SIG-M5 (cell line): ENCODE measurements around the gene MTMR11.
A peak's percentile ranks its signal among the peaks of the same experiment; 100 is the strongest.
"Not testable (repeated sequence)": the region's sequence is repeated elsewhere in the genome, so short reads cannot be mapped to it uniquely, and the experiment has no call there.

Source experiments
- DNase-seq: peaks from one replicate; lab custom pipeline; 2025; lab: John Stamatoyannopoulos, UW

Gene MTMR11

GRCh38 chr1:149896575-149896974, 40.1 kb downstream of the MTMR11 start:
- DNase-seq, result no peak

- no peak for DNase-seq
Measured at GRCh38 chr1:149888999-149889289, 47.7 kb downstream of the MTMR11 start.

GRCh38 chr1:149888247-149888998, 48.3 kb downstream of the MTMR11 start:
- DNase-seq, result peak; percentile 100

GRCh38 chr1:149887456-149888246, 49.0 kb downstream of the MTMR11 start:
- DNase-seq, result peak; percentile 100

GRCh38 chr1:149887196-149887455, 49.6 kb downstream of the MTMR11 start:
- not testable (repeated sequence) for DNase-seq

GRCh38 chr1:149886396-149887195, 50.1 kb downstream of the MTMR11 start:
- peak; percentile 99 for DNase-seq

GRCh38 chr1:149886121-149886395, 50.6 kb downstream of the MTMR11 start:
- DNase-seq, result not testable (repeated sequence)

- DNase-seq, result peak; percentile 87
Measured at GRCh38 chr1:149885339-149886120, 51.1 kb downstream of the MTMR11 start.

- peak; percentile 93 for DNase-seq
Measured at GRCh38 chr1:149884433-149885338, 52.0 kb downstream of the MTMR11 start.

- DNase-seq, result no peak
Measured at GRCh38 chr1:149883598-149884247, 53.0 kb downstream of the MTMR11 start.

GRCh38 chr1:149881876-149882275, 54.8 kb downstream of the MTMR11 start:
- no peak for DNase-seq

GRCh38 chr1:149879556-149879955, 57.1 kb downstream of the MTMR11 start:
- no peak for DNase-seq
